Measurements from ENCODE around the gene FREM3.
A peak's percentile ranks its signal among the peaks of the same experiment; 100 is the strongest.
"Not testable (repeated sequence)": the region's sequence is repeated elsewhere in the genome, so short reads cannot be mapped to it uniquely, and the experiment has no call there.

The FREM3 gene

DNA sequence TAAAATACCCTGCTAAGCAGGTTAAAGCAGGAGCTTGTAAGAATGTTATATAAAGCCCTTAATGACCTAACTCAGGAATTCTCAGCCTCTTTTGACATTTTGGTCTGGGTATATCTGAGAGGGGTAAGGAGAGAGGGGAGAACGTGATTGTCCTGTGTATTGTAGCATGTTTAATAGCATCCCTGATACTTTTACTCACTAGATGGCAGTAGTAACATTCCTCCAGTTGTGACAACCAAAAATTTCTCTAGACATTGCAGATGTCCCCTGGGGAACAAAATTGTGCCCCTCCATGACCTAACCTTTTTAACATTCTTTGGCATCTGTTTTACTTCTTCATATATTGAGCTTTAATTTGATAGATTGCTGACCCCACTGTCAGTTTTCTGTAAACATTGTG, 169.1 kb downstream of the FREM3 start:
- H3K36me3 Mint-ChIP-seq: peaks cover 36% of the 10 kb centered on the region
- ATAC-seq (ENCODE audit: low read depth) (peak; percentile 35), DNase-seq (ENCODE audit: low spot score in 2 of 2) (no peak)
- no peaks in the 10 kb centered on the region for H3K9me3 Mint-ChIP-seq
- no peak overlapping the region for H3K4me3 Mint-ChIP-seq
- H3K27ac Mint-ChIP-seq: peak overlapping the region; percentile 41
- H3K27me3 Mint-ChIP-seq: no peaks in the 10 kb centered on the region
- peaks cover 4% of the 10 kb centered on the region for H3K4me1 Mint-ChIP-seq

DNA sequence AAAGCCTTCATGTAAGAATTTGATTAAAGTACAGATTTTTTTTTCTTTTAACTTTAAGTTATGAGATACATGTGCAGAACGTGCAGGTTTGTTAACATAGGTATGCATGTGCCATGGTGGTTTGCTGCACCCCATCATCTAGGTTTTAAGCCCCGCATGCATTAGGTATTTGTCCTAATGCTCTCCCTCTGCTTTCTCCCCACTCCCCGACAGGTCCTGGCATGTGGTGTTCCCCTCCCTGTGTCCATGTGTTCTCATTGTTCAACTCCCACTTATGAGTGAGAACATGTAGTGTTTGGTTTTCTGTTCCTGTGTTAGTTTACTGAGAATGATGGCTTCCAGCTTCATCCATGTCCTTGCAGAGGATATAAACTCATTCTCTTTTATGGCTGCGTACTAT, 172.4 kb downstream of the FREM3 start:
- peaks cover 31% of the 10 kb centered on the region for H3K36me3 Mint-ChIP-seq
- not testable (repeated sequence) for DNase-seq (ENCODE audit: low spot score in 2 of 2); H3K4me3 Mint-ChIP-seq; H3K27me3 Mint-ChIP-seq; H3K27ac Mint-ChIP-seq; H3K9me3 Mint-ChIP-seq; ATAC-seq (ENCODE audit: low read depth); H3K4me1 Mint-ChIP-seq

All from memory B cell (primary cell).